Stromal cell of bone marrow (primary cell): ENCODE data around the gene OTOGL.
A peak's percentile ranks its signal among the peaks of the same experiment; 100 is the strongest.
"Not testable (repeated sequence)": the region's sequence is repeated elsewhere in the genome, so short reads cannot be mapped to it uniquely, and the experiment has no call there.

ENCODE experiments used
- DNase-seq: peaks from one replicate; pipeline ENCODE4 v3.0.0-alpha.2; 2012; ENCODE audit warnings: low read depth

OTOGL gene

DNA sequence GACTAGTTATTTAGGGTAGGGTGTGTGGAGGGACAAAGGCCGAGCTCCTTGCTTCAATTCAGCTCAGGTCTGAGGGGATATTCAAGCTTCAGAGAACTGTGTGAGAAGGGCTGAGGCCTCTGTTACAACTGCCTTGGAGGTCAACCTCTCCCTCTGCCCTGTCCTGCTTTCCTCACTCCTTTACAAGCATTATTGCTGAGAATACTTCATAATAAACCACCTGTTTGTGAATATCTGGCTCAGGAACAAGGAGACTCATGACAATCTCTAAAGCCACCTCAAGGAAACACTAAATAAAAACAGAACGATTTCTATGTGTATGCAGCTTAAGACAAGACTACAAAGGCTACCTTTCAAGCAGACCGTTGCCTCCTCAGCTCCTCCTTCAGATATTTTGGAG, 21.7 kb downstream of the OTOGL start:
- DNase-seq, result no peak

DNA sequence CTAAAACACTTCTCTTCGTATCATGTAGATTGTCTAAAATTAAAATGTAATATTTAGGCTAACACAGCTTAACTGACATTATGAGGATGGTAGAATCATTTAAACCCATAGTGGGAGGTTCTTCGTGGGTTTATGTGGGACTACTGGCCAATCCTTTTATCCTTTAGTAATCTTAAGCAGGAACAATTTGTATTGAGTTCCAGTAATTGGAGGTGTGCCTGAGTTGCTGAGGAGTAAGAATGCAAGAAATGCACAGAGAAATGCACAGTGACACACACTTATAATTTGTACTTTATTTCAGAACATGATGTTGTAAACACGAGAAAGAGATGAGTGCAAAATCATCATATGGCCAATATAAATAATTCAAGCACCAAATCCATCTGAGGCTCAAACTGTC, 22.3 kb downstream of the OTOGL start:
- DNase-seq, result no peak

DNA sequence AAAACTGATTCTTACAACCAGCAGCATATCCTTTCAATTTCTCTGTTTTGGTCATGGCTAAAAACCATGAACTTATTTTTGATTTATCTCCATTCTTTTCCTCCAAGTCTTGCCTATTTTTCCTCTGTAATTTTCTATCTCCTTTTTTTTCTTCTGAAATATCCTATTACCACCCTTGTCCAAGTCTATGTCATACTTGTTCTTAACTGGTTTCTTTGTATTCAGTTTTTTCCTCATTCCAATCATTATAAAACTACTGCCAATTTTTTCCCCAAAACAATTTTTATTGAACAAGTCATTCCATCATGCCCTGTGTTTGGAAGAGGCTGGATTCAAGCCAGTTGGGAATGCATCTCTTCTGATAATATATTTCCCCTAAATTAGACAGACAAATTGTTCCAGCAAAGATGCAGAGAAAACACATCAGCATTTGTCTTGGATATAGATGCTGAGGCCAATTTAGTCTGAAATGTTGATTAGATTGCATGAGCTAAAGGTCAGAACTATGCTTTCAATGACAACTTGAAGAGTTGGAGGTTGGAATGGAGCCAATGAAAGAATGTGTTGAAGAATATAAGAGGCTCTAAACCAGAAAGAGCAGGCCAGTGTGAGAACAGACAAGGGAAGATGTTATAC, 30.7 kb downstream of the OTOGL start:
- DNase-seq, result peak; percentile 32

DNA sequence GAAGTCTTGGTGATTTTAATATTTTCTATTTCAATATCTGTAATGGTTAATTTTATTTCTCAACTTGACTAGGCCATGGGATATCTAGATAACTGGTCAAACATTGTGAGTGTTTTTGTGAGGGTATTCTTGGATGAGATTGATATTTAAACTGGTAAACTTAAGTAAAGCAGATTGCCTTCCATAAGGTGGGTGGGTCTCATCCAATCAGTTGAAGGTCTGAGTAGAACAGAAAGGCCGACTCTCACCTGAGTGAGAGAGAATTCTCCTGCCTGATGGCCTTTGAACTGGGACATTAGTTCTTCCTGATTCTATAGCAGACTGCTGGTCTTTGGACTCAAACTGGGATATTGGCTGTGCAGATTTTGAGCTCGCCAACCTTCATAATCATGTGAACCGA, 36.3 kb downstream of the OTOGL start:
- DNase-seq, result no peak

DNA sequence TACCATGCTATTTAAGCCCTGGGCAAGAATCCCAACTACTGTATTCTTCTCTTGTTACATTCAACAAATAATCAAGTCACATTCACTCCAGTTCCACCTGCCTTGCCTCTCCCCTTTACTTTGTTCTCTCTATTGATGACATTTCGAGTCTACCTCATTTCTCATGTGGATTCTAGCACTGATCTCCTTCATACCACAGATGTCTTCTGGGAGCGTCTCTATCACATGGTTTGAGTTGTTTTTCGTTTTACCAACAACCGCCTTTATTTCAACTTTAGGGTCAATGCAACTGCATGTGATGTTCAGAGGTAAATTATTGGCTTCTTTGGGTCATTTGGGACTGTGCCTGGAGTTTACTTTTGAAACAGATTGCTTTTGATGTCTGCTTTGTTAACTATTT, 40.7 kb downstream of the OTOGL start:
- DNase-seq, result no peak

DNA sequence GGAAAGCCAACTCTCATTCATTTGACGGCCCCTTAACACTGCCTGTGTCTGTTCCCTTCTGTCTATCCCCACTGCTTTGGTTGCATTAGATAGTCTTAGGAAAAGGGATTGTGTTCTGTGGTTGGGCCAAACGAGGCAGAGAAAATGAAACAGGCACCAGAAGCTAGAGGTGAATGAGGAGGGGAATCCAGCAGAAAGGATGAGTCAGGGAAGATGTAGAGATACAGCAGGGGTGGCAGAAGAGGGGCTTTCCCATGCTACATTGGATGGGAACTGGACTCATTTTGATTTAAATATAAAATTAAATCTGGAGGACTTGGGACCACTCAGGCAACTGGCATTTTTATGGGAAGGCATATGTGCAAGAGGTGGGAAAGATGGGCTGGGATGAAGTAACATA, 43.3 kb downstream of the OTOGL start:
- DNase-seq, result no peak

DNA sequence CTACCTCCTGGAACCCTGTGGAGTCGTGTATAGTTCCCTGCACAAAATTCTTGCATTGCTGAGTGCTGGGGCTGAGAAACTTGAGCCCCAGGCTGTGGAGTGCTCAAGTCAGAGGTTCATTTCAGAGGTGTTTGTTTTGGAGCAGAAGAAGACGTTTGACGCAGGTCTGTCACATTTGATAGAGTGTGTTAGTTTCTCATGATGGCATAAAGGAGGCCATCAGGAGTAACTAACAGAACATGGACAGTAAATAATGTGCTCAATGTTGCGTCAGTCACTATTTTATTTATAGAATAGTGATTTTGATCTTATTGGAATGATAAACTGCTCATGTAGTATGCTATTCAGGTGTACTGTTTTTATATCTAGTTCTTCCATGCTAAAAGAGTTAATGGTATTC, 44.2 kb downstream of the OTOGL start:
- DNase-seq, result no peak

DNA sequence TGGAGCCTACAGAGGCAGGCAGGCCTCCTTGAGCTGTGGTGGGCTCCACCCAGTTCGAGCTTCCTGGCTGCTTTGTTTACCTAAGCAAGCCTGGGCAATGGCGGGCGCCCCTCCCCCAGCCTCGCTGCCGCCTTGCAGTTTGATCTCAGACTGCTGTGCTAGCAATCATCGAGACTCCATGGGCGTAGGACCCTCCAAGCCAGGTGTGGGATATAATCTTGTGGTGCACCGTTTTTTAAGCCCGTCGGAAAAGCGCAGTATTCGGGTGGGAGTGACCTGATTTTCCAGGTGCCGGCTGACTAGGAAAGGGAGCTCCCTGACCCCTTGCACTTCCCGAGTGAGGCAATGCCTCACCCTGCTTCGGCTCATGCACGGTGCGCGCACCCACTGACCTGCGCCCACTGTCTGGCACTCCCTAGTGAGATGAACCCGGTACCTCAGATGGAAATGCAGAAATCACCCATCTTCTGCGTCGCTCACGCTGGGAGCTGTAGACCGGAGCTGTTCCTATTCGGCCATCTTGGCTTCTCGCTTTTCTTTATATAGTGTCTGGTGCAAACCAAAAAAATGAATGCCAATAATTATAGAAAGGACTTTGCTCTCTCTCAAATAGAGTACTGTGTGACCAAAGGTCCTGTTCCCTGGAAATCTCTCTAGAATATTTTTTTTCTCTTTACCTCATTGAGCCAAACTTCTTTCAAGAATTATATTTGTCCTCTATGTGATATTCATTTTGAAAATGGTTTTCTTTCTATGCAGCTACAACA, 50.4 kb downstream of the OTOGL start:
- not testable (repeated sequence) for DNase-seq

DNA sequence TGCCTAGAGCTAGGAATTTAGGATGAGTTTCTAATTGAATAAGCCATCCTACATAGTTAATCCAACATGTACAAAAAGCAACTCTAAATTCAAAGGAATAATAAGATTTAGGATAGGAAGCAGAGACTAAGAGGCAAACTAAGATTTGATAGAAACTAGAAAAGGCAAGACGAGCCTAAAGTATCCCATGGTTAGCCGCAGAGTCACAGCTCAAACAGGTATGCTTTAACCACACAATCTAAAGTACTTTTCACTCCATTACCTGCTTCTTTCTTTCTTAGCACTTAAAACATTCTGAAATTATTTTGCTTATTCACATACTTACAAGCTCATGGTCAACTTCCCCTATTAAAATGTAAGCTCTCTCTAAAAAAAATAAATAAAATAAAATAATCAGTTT, 51.8 kb downstream of the OTOGL start:
- no peak for DNase-seq

DNA sequence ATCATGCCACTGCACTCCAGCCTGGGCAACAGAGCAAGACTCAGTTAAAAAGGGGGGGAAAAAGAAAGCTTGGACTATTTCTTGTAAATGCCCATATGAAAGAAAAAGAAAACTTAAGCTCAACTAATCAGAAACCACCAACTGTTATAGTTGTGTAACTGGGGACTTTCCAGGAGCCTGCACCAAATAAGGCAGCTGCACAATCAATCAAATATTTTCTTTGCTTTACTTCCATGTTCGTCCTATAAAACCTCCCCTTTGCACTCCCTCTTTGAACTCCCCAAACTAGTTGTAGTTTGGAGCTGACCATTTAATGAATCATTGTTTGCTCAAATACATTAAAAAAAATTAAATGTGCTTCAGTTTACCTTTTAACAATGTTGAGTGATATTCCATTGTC, 54.9 kb downstream of the OTOGL start:
- no peak for DNase-seq

DNA sequence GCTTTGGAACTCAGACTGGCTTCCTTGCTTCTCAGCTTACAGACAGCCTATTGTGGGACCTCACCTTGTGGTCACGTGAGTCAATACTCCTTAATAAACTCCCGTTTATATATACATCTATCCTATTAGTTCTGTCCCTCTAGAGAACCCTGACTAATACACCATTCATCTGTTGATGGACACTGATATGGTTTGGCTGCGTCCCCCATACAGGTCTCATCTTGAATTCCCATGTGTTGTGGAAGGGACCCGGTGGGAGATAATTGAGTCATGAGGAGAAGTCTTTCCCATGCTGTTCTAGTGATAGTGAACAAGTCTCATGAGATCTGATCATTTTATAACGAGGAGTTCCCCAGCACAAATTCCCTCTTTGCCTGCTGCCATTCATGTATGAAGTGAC, 57.0 kb downstream of the OTOGL start:
- no peak for DNase-seq

DNA sequence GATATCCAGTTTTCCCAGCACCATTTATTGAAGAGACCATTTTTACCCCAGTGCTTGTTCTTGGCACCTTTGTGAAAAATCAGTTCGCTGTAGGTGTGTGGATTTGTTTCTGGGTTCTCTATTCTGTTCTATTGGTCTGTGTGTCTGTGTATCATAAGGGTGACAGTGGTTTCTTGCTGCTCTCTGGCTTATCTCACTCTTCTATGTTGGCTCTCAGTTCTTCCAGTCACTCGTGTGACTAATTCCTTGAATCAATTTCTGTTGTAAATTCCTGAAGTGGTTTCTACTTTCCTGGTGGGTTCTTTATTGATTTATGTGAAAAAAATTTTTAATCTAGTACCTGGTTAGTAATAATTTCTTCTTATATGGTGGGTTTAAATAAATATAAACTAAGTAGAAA, 58.3 kb downstream of the OTOGL start:
- peak; percentile 9 for DNase-seq

DNA sequence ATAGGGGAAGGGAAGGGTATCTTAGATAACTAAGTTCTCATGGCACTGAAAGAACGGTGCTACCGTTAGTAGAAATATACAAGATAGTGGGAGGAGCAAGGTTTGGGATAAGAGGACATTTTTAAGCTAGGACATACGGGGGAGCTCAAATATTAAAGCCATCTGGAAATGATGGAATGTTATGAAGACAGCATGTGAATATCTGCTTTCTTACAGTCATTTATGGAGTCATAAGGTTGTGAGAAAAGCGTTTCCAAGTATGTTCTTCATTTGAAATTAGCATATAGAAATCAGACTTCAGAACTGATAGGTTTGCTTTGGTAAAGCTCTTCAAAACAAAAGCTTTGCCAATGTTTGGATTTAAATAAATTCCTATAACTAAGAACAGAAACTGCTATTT, 62.3 kb downstream of the OTOGL start:
- DNase-seq, result no peak

DNA sequence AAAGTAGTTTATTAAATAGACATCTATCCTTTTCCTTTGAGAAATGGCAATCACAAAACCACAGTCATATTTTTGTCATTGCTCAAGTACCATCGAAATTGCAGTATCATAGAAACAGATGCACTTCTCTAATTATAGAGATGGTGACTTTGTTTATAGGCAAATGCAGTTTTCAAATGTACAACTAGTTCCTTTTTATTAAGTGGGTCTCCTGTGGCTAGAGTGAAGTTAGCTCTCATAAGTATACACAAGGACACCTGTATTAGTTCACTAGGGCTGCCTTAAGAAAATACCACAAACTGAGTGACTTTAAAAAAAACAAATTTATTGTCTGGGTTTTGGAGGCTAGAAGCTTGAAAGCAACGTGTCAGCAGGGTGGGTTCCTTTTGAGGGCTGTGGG, 62.8 kb downstream of the OTOGL start:
- no peak for DNase-seq

DNA sequence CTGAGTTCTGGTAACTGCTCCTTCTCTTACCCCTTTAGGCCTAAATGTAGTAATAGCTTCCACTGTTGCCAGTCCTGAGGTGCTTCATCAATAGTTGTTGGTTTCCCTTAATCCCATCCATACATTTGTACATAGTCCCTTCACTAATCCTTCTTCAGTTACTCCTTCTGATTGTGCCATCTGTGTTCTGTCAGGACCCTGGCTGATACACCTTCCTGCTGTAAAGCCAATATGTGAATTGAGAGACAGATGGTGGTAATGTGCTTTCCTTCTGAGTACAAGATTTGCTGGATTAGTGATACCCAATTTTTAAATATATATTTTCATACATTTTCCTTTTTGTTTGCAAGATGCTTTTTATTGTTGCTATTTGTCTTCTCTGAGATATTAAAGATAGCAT, 66.4 kb downstream of the OTOGL start:
- no peak for DNase-seq

DNA sequence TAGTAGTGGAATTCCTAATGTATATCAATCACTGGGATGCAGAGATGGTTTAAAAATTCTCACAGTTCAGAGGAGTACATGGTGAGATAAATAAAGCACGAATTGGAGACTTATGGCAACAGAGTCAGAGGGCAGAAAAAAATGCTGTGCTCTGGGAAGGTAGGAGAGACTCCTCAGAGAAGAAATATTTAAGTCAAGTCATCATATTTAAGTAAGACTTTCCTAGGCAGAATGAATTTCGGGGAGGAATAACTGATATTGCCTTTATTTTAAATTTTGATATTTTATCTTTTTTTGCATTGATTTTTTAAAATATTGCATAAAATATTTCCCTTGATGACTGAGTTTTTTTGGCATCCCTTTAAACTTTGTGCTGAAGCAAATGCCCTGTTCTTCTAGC, 67.4 kb downstream of the OTOGL start:
- DNase-seq, result no peak

DNA sequence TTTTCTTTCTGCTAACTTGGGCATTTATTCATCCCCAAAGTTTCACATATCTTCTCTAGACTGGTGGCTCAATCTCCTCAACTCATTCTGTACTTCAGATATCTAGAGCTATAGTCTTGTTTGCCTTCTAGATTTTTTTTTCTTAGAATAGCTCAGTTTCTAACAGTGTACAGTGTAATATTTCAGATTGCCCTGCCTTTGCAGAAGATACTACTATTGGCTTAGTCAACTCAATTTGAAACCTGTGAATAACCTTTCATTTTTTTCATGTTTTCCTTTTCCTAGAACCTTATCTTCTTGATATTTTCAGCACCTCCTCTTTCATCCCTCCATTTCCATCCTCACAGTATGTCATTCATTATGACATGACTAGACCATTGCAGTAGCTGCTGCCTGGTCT, 69.6 kb downstream of the OTOGL start:
- no peak for DNase-seq

DNA sequence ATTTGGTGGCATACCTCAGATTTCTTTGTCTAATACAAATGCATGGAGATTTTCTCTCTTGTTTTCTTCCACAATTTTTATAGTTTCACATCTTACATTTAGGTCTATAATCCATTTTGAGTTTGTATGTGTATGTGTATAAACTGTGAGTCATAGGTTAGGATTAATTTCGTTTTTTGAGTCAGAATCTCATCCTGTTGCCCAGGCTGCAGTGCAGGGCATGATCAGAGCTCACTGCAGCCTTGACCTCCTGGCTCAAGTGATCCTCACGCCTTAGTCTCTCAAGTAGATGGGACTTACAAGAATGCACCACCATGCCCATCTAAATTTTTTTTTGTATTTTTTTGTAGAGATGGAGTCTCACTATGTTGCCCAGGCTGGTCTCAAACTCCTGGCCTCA, 71.6 kb downstream of the OTOGL start:
- DNase-seq, result no peak

DNA sequence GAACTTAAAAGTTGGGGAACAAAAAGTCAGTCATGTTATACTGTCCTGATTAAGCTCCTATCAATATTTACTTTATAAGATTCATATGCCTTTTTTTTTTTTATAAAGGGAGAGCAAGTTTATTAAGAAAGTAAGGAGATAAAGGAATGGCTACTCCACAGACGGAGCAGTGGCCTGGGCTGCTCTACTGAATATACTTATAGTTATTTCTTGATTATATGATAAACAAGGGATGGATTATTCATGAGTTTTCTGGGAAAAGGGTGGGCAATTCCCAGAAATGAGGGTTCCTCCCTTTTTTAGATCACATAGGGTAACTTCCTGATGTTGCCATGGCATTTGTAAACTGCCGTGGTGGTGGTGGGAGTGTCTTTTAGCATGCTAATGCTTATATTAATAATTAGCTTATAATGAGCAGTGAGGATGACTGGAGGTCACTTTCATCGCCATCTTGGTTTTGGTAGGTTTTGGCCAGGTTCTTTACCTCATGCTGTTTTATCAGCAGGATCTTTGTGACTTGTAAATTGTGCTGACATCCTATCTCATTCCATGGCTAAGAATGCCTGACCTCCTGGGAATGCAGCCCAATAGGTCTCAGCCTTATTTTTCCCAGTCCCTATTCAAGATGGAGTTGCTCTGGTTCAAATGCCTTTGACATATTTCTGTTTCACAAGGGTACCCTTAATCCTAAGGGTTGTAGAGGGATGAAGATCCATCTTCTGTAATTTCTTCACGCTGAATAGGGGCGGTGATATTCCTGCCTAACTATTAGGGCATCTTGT, 73.9 kb downstream of the OTOGL start:
- DNase-seq, result no peak

DNA sequence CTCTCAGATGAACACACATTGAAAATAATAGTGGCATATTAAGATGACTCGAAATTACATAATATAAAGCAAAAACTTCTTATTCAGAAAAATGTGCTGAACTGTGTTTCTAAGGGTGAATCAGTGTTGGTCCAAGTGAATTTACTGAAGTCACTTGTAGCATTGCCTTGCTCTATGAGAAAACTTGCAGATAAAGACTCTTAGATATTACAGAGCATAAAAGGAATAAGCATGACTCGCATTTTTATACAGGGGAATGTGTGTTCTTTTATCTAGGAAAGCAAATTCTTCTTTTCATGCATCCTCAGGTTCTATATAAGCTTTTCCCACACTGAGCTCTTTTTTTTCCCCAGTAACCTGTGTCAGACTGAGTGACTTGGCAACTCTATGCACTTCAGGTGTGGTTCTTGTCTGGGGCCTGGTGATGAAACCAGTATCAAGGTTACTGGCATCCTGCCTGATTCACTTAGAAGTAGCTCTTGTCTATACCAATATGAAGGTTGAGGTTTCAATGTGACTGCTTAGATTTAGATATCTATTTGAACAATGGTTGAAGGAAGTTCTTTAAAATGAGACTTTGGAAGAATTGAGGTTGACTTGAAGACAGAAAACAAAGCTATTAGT, 76.1 kb downstream of the OTOGL start:
- no peak for DNase-seq

DNA sequence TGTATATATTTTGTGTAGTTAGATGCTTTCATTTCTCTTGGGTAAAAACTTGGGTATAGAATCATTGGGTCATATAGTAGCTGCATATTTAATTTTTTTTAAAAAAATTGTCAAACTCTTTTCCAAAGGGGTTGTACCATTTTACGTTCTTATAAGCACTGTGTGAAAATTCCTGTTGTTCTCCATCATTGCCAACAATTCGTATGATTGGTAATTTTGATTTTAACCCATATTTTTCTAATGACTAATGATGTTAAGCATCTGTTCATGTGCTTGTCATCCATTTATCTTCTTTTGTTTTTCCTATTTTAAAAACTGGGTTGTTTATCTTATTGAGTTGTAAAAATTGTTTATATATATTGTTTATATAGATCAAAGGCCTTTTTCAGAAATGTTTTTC, 77.4 kb downstream of the OTOGL start:
- DNase-seq, result no peak

DNA sequence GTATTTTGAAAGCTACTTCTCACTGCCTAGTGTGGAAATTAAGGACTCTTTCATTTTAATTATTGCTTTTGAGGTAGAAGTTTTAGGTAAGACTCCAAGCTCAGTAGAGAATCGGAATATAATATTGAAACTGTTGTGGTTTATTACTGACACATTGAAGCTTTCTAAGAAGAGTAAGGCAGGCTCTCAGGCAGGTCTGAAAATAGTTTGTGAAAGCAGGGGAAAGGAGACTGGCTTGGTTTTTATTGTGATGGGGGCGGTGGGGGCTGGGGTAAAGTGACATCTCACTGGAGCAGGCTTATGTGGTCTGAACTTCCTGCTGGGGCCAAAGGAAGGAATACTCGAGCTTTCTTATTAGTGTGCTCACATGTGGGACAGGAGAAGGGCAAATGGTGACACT, 79.5 kb downstream of the OTOGL start:
- DNase-seq, result no peak

DNA sequence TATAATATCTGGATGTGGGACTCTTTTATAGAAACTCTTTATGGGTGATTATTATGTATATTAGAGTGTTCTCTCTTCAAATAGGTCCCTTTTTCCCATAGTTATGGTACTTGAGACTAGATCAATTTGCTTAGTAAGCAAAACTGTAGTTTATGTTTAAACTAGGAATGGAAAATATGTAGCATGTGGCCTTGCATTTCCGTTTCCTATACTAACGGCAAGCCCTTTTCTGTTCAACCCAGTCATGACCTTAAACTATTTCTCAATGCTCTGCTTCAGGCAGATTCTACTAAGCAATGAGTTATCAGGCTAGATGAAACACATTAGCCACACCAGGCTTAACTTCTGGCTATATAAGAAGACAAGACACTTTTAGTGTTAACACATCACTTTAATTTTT, 84.6 kb downstream of the OTOGL start:
- no peak for DNase-seq
